Measurements from ENCODE around the gene ADAM15.

GRCh38 chr1:155017946-155018316 is 33.2 kb upstream of the ADAM15 start:
- TF ChIP-seq CTCF (IDR thresholded peaks at IDR 0.05) = no peak
- TF ChIP-seq, protein P1, sequence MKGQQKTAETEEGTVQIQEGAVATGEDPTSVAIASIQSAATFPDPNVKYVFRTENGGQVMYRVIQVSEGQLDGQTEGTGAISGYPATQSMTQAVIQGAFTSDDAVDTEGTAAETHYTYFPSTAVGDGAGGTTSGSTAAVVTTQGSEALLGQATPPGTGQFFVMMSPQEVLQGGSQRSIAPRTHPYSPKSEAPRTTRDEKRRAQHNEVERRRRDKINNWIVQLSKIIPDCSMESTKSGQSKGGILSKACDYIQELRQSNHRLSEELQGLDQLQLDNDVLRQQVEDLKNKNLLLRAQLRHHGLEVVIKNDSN (IDR thresholded peaks at IDR 0.05; ENCODE audit: borderline replicate concordance, low read depth) = no peak
- TF ChIP-seq, protein P2, sequence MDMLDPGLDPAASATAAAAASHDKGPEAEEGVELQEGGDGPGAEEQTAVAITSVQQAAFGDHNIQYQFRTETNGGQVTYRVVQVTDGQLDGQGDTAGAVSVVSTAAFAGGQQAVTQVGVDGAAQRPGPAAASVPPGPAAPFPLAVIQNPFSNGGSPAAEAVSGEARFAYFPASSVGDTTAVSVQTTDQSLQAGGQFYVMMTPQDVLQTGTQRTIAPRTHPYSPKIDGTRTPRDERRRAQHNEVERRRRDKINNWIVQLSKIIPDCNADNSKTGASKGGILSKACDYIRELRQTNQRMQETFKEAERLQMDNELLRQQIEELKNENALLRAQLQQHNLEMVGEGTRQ (IDR thresholded peaks at IDR 0.05; ENCODE audit: borderline replicate concordance, low read depth, low read length) = no peak

Data from SK-N-SH (cell line).